Muscle of leg (tissue), 11 donors: ENCODE results near the gene UNC13A. TPM values are rescaled to one million over a fixed set of nuclear protein-coding genes. Genes with fewer than 3 reads are reported as not detected.

Source experiments
- DNase-seq: peaks from one replicate; pipeline ENCODE4 v3.0.0; 2013
- H3K27ac ChIP-seq: one replicate; pipeline ENCODE4 v1.5.1; 2013; ENCODE audit warnings: mild to moderate bottlenecking, low read length, control low read depth
- H3K27me3 ChIP-seq: one replicate; pipeline ENCODE4 v1.6.1; 2013; ENCODE audit warnings: low read length; ENCODE audit not compliant: control insufficient read depth, insufficient read depth
- H3K36me3 ChIP-seq: one replicate; pipeline ENCODE4 v1.6.1; 2013; ENCODE audit warnings: low read length; ENCODE audit not compliant: control insufficient read depth, insufficient read depth
- H3K4me1 ChIP-seq: one replicate; pipeline ENCODE4 v1.6.1; 2013; ENCODE audit warnings: low read length; ENCODE audit not compliant: control insufficient read depth, insufficient read depth
- H3K4me3 ChIP-seq: one replicate; pipeline ENCODE4 v1.5.1; 2013; ENCODE audit warnings: low read length, control low read depth
- H3K9me3 ChIP-seq: replicated peaks from 2 replicates; pipeline ENCODE4 v1.6.1; 2013; ENCODE audit warnings: low read depth, low read length; ENCODE audit not compliant: control insufficient read depth
- WGBS: methylation state at CpG from one replicate; pipeline ENCODE4 v1.1.5; 2013; ENCODE audit warnings: missing lambda C conversion rate; ENCODE audit not compliant: insufficient coverage; 5-methylcytosine and 5-hydroxymethylcytosine counted together
- polyA plus RNA-seq, 8 donors: library from polyadenylated mRNA; unstranded; fragments of 120-200 nt; gene quantifications; one replicate each; pipeline versions ENCODE4 v1.2.1 to v1.2.3, GENCODE V29; 2013; ENCODE audit warnings: inconsistent platforms in 1 of 8, low replicate concordance in 1 of 8; ENCODE audit not compliant: insufficient read length in 8 of 8, insufficient read depth in 1 of 8
- total RNA-seq: library from RNA; stranded (reverse); fragments of 120-200 nt; gene quantifications from one replicate; pipeline ENCODE4 v1.2.4, GENCODE V29; 2013

Gene UNC13A
- total and polyA plus RNA-seq, 9 donors = 0.05 to 0.27 (median 0.09) TPM

DNA sequence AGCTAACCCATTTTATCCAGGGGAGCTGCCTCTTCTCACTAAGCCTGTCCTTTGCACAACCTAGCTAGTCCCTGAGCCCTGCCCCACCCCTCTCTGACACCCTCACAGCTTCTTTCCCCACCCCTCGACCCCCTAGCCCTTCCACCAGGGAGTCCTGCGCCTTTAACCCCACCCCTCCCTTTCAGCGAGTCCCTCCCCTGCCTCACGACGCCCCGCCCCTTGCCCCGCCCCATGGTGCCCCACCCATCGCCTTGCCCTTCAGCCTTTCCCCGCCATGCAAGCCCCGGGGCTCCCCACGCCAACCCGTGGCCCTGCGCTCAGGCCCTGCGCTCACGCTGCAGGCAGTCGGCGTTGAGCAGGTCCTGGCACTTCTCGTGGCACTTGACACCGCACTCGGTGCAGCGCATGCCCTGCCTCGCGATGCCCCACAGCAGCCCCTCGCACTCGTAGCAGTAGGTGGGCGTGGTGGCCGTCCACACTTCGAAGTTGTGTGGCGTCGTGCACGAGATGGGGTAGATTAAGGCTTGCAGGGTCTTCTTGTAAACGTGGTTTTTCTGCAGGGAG is 40.0 kb downstream of the UNC13A start:
- Histone ChIP-seq H3K27ac (no peak overlapping the region), H3K4me1 (no peaks in the 10 kb centered on the region), H3K9me3 (no peaks in the 10 kb centered on the region), H3K36me3 (no peaks in the 10 kb centered on the region), H3K4me3 (no peak overlapping the region), H3K27me3 (peaks cover 4% of the 10 kb centered on the region)
- no peak for DNase-seq
- WGBS = 75% methylated on average over 29 of the region's 32 CpGs

DNA sequence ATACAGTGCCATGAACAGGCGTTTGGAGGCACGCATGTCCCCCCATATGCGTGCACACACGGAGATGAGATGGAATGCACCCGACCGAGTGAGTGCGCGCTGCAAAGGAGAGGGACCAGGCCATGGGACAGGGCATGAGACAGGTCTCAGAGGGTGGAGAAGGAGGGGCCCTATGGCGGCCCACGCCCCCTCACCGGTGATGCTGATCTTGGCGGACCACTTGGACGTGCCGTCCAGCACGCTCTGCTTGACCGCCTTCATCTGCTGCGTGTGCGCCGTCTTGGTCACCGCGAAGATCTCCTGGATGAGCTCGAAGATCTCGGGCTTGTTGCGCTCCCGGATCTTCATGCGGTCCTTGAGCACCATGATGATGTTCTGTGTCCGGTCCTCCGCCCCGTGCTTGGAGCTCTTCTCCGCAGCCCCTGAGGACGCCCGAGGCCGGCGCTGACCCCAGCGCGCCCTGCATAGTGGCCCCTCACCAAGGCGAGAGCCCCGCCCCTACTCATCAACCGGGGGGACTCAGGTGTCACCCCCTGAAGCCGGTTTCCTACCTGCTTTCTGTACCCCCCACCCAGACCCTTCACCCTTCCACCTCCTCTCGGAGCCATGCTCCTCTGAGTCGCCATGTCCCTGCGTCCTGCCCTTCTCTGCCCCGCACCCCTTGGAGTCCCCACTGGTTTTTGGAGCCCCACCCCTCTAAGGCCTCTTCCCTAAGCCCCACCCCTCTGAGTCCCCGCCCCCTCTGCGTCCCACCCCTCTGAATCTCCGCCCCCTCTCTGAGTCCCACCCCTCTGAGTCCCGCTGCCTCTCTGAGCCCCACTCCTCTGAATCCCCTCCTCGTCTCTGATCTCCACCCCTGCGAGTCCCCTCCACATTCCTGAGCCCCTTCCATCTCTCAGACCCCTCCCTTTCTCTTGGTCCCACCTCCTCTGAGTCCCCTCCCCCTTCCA is 40.8 kb downstream of the UNC13A start:
- Histone ChIP-seq H3K36me3 (no peaks in the 10 kb centered on the region), H3K4me3 (no peak overlapping the region), H3K27ac (no peak overlapping the region), H3K27me3 (peaks cover 4% of the 10 kb centered on the region), H3K9me3 (no peaks in the 10 kb centered on the region), H3K4me1 (no peaks in the 10 kb centered on the region)
- no peak for DNase-seq
- 87% methylated on average over 45 of the region's 50 CpGs for WGBS

DNA sequence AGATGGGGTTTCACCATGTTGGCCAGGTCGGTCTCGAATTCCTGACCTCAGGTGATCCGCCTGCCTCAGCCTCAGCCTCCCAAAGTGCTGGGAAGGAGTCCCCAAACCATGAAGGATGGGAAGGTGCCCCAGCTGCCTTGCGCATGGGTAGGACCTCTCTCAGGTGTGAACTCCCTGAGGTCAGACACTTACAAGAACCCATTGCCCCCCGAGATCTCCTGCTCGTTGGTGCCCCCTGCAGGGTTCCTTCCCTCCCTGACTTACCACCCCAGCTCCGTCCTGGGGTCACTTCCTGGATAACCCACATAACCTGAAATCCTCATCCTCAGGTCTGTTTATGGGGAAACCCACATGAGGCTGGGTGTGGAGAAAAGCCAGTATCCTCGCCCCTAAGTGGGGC is 41.7 kb downstream of the UNC13A start:
- Histone ChIP-seq H3K9me3 (no peaks in the 10 kb centered on the region), H3K4me1 (no peaks in the 10 kb centered on the region), H3K4me3 (no peak overlapping the region), H3K27me3 (peaks cover 4% of the 10 kb centered on the region), H3K36me3 (no peaks in the 10 kb centered on the region), H3K27ac (no peak overlapping the region)
- WGBS = 89% methylated on average over 5 of the region's 8 CpGs
- no peak for DNase-seq

DNA sequence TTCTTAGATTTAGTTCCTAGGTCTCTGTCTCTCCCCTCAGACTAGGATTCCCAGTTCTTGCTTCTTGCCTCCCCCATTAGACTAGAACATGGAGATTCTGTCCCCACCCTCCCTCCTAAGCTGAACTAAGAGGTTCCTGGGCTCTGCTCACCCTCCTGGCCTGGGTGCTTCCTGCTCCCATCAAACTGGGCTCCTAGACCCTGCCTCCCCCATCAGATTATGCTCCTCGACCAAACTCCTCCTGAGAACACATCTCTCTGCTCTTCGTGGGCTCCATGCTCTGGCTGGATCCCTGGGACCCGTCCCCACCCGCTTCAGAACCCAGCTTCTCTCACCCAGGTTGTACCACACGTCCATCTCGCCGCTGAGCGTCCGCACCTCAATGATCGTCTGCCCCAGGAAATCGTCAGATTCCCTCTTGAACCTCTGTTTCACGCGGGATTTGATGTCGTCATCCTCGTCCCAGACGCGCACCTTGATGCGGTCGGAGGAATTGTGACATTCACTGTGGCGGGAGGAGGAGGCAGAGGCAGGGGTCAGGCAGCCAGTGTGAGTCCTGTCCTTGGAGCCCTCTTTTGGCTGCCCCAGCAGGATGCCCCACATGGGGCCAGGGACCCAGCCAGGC is 42.7 kb downstream of the UNC13A start:
- no peaks in the 10 kb centered on the region for H3K36me3 ChIP-seq

DNA sequence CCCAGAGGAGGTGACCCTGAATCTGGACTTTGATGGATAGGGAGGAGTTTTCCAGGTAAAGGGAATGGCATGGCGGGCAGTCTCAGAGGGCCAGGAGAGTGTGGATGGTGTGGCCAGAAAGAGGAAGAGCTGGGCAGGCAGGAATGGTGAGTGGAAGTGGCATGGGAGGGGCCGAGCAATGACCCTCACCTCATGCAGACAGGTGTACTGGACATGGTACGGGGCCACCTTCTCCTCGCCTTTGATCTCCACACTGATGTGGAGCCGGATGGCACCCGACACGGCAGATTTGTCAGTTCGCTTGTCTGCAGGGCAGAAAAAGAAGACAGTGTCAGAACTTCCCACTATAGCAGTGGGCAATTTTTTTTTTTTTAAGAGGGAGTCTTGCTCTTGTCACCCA is 45.5 kb downstream of the UNC13A start:
- WGBS = 86% methylated on average over 6 of the region's 8 CpGs
- H3K9me3 ChIP-seq = no peaks in the 10 kb centered on the region
- no peaks in the 10 kb centered on the region for H3K36me3 ChIP-seq
- H3K4me3 ChIP-seq = no peak overlapping the region
- H3K27ac ChIP-seq = no peak overlapping the region
- DNase-seq = no peak
- peaks cover 4% of the 10 kb centered on the region for H3K27me3 ChIP-seq
- H3K4me1 ChIP-seq = no peaks in the 10 kb centered on the region

More for the DNA sequence above, 42.7 kb downstream of the UNC13A start:
- Histone ChIP-seq H3K27ac (no peak overlapping the region), H3K4me1 (no peaks in the 10 kb centered on the region), H3K9me3 (no peaks in the 10 kb centered on the region), H3K4me3 (no peak overlapping the region), H3K27me3 (peaks cover 4% of the 10 kb centered on the region)
- no peak for DNase-seq
- 89% methylated on average over 20 of the region's 20 CpGs for WGBS

DNA sequence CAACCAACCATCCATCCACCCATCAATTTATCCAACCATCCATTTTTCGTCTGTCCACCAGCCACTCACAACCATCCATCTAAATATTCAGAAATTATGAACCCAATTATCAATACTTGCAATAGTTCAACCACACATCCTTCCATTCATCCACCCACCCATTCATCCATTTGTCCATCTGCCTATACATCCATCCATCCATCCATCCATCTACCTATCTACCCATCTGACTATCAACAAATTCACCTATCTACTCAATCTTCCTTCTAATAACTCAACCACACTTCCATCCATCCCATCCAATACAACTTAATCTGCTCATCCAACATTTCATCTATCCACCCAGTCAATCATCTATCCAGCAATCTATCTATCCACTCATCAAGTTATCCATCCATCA is 46.3 kb downstream of the UNC13A start:
- no peaks in the 10 kb centered on the region for H3K4me1 ChIP-seq
- no peaks in the 10 kb centered on the region for H3K36me3 ChIP-seq
- no peak overlapping the region for H3K4me3 ChIP-seq
- no peaks in the 10 kb centered on the region for H3K9me3 ChIP-seq
- H3K27ac ChIP-seq = no peak overlapping the region
- peaks cover 4% of the 10 kb centered on the region for H3K27me3 ChIP-seq
- no peak for DNase-seq
- WGBS = 33% methylated on average over 1 of the region's 1 CpG

DNA sequence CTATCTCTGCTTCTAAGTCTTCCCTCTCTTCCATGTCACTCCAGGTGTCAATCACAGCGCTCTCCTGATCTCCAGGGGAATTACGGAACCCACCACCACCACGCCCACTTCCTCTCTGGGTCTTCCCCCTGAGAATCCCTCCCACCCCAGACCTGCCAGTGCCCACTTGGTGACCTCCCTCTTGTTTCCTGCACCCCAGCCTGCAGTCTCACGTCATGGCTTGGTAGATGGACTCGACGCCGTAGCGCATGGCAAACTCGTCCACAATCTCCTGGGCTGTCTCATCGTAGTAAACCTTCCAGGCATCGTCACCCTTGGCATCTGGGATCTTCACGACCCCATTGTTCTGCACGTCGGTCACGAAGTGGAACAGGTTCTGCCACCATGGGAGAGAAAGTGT is 47.0 kb downstream of the UNC13A start:
- Histone ChIP-seq H3K27me3 (peaks cover 4% of the 10 kb centered on the region), H3K4me1 (no peaks in the 10 kb centered on the region), H3K4me3 (no peak overlapping the region), H3K36me3 (no peaks in the 10 kb centered on the region), H3K9me3 (no peaks in the 10 kb centered on the region), H3K27ac (no peak overlapping the region)
- no peak for DNase-seq
- WGBS = 84% methylated on average over 12 of the region's 15 CpGs

DNA sequence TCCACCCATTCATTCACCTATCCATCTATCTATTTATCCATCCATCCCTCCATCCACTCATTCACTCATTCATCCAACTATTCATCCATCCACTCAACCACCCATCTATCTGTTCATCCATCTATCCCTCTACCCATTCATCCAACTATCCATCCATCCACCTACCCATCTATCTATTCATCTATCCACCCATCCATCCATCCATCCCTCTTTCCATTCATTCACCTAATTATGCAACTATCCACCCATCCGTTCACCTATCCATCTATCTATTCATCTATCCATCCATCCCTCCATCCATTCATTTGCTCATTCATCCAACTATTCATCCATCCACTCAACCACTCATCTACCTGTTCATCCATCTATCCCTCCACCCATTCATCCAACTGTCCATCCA is 54.5 kb downstream of the UNC13A start:
- no peak overlapping the region for H3K27ac ChIP-seq
- no peak for DNase-seq
- H3K36me3 ChIP-seq = no peaks in the 10 kb centered on the region
- no peaks in the 10 kb centered on the region for H3K4me1 ChIP-seq
- no peaks in the 10 kb centered on the region for H3K27me3 ChIP-seq
- H3K4me3 ChIP-seq = no peak overlapping the region
- no peaks in the 10 kb centered on the region for H3K9me3 ChIP-seq
- WGBS = 86% methylated on average over 1 of the region's 1 CpG

DNA sequence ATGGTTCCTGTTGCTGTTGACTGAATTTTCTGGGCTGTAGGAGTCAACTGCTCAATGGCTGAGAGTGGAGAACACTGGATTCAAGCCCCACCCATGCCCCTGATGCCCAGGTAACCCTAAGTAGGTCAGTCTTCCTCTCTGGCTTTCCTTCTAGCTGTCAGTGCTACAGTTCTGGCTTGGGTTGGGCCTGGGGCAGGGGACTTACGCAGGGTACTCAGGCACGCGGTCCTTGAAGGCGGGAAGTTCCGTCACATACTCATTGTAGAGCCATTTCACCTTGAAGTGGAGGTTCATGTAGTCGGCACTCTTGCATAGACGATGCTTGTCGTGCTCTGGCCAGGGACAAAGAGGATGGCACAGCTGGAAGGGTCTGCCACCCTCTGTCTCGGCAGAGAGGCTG is 55.6 kb downstream of the UNC13A start:
- no peak for DNase-seq
- 91% methylated on average over 6 of the region's 9 CpGs for WGBS
- Histone ChIP-seq H3K4me1 (no peaks in the 10 kb centered on the region), H3K27me3 (no peaks in the 10 kb centered on the region), H3K36me3 (no peaks in the 10 kb centered on the region), H3K4me3 (no peak overlapping the region), H3K9me3 (no peaks in the 10 kb centered on the region), H3K27ac (no peak overlapping the region)

DNA sequence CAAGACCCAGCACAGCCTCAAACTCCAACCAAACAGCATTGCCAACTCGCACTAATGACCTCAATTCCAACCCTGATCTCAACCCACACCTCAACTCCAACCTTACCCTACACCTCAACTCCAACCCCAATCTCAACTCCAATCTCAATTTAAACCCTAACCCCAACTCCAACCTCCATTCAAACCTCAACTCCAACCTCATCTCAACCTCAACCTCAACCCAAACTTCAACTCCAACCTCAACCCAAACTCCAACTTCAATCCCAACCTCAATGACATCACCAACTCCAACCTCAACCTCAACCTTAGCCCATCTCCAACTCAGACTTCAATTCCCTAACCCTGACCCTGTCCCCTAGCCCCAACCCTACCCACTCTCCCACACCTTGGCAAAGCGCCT is 58.4 kb downstream of the UNC13A start:
- Histone ChIP-seq H3K27me3 (no peaks in the 10 kb centered on the region), H3K36me3 (no peaks in the 10 kb centered on the region), H3K27ac (no peak overlapping the region), H3K9me3 (no peaks in the 10 kb centered on the region), H3K4me1 (no peaks in the 10 kb centered on the region), H3K4me3 (no peak overlapping the region)
- WGBS = 91% methylated on average over 2 of the region's 2 CpGs
- DNase-seq = no peak
